Mucosa of descending colon (tissue), 3 donors: Measurements from ENCODE around the gene ACADVL. TPM values are rescaled to one million over a fixed set of nuclear protein-coding genes. Genes with fewer than 3 reads are reported as not detected.
"Not testable (repeated sequence)": the region's sequence is repeated elsewhere in the genome, so short reads cannot be mapped to it uniquely, and the experiment has no call there.

Source experiments
- ATAC-seq: fragments of 200-7000 bp; cut with Tn5 transposase; one replicate; pipeline ENCODE4 v1.9.1; 2020; ENCODE audit warnings: mild to moderate bottlenecking, moderate library complexity
- DNase-seq, 3 donors: peaks; one replicate each; pipeline ENCODE4 v3.0.0-alpha.2; 2020
- H3K36me3 ChIP-seq: fragments of 200-600 bp; one replicate; pipeline ENCODE4 v1.8.0; 2021; ENCODE audit warnings: low read depth, mild to moderate bottlenecking
- H3K4me1 ChIP-seq: fragments of 200-600 bp; one replicate; pipeline ENCODE4 v1.8.0; 2021; ENCODE audit warnings: low read depth, mild to moderate bottlenecking
- H3K4me3 ChIP-seq: fragments of 200-600 bp; one replicate; pipeline ENCODE4 v1.8.0; 2021; ENCODE audit warnings: mild to moderate bottlenecking
- H3K9me3 ChIP-seq: fragments of 200-600 bp; one replicate; pipeline ENCODE4 v1.8.0; 2021; ENCODE audit warnings: mild to moderate bottlenecking
- CTCF ChIP-seq: fragments of 200-600 bp; IDR thresholded peaks from one replicate; pipeline ENCODE4 v1.8.0; 2022; ENCODE audit warnings: antibody characterized with exemption, mild to moderate bottlenecking
- intact Hi-C, 2 donors: fragments of 100-400 bp; cut with DNase I in 1 of 2; cut with micrococcal nuclease in 1 of 2; formaldehyde crosslinking; loops; one replicate each; pipeline versions ENCODE4 v1.11.0 to v1.11.1; 2022; cut with DNase I, micrococcal nuclease
- total RNA-seq, 3 donors: library from RNA; stranded (reverse); fragmentation: NEBNext Ultra II Directional in 2 of 3; extraction: Animal tissue kit (Norgen Biotek cat#: 25700) in 2 of 3; gene quantifications; one replicate each; pipeline versions ENCODE4 v1.2.1 to v1.2.4, GENCODE V29; 2021 to 2023
- donor health status: DM: no; HTN: no; CAD: no; lungs with moderate emphysema.
- donor health status: DM: no; HTN: no; CAD: no.
- donor health status: DM: no; HTN: yes; CAD: no.

ACADVL gene
- total RNA-seq, 3 donors from 2014 or later, result 729 to 1,007 (median 804) TPM

GRCh38 chr17:7179317-7180254, 40.2 kb upstream of the ACADVL start, which contains the start of gene ASGR1:
Gene ASGR1, minus strand, starts transcription at chr17:7179370. Its CDS starts 807 bp downstream, at chr17:7178563.
- no peak within 1 kb of the TSS for H3K4me3 ChIP-seq
- H3K36me3 ChIP-seq, result no peaks in the 10 kb centered on the region
- intact Hi-C loops, result no loop called here
- ATAC-seq (no peak), DNase-seq (no peak)
- peaks cover 13% of the 10 kb centered on the region for H3K4me1 ChIP-seq
- no peaks in the 10 kb centered on the region for H3K9me3 ChIP-seq
- no peak for TF ChIP-seq CTCF

- H3K36me3 ChIP-seq, DNase-seq, intact Hi-C loops, H3K4me3 ChIP-seq, H3K9me3 ChIP-seq, ATAC-seq: not testable (repeated sequence)
- peaks cover 12% of the 10 kb centered on the region for H3K4me1 ChIP-seq
Measured at GRCh38 chr17:7182101-7182500, 37.6 kb upstream of the ACADVL start.

DNA sequence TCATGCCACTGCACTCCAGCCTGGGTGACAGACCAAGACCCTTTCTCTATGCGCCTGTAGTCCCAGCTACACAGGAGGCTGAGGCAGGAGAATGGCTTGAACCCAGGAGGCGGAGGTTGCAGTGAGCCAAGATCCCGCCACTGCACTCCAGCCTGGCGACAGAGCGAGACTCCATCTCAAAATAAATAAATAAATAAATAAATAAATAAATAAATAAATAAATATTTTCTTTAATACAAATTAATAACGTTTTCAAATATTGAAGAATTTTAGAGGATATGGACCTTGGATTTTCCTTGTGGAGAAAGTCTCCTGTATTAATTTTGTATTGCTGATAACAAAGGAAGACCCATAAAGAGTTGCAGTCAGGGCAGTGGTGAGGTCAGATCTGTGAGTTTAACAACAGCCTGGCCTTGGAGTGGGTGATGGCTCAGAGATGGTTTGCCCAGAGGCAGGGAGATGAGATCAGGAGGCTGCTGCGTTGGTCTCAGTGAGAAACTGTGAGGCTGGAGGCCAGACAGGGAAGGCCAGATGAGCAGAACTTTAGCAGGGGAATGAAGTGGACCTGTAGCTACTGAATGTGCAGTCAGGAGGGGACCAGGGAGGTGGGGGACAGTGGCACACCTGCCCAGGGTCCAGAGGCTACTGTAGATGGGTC, 36.2 kb upstream of the ACADVL start:
- intact Hi-C loops, result no loop called here
- no peak for TF ChIP-seq CTCF
- DNase-seq (no peak), ATAC-seq (peak; percentile 45)
- H3K9me3 ChIP-seq, result no peaks in the 10 kb centered on the region
- H3K4me1 ChIP-seq, result peaks cover 3% of the 10 kb centered on the region
- no peak overlapping the region for H3K4me3 ChIP-seq
- no peaks in the 10 kb centered on the region for H3K36me3 ChIP-seq

DNA sequence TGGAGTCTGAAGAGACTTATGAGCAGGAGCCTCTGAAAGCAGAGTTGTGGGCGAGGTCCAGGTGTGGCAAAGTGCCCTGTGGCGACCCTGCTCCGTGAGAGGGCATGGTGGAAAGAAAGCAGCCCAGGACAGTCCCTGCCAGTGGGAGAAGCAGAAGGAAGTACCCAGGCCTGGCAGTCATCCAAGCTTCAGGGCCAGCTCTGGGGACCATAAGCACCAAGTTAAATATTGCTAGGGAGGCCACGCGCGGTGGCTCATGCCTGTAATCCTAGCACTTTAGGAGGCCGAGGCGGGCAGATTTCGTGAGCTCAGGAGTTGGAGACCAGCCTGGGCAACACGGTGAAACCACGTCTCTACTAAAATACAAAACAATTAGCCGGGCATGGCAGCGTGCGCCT, 35.6 kb upstream of the ACADVL start:
- Histone ChIP-seq H3K9me3 (no peaks in the 10 kb centered on the region), H3K4me1 (peaks cover 3% of the 10 kb centered on the region), H3K36me3 (no peaks in the 10 kb centered on the region), H3K4me3 (no peak overlapping the region)
- ATAC-seq (peak; percentile 94), DNase-seq (peak; percentile 74 to 87 (median 80))
- no peak for TF ChIP-seq CTCF
- intact Hi-C loops, result no loop called here

- DNase-seq (no peak), ATAC-seq (no peak)
- H3K4me3 ChIP-seq, result no peak overlapping the region
- TF ChIP-seq CTCF, result no peak
- H3K36me3 ChIP-seq, result no peaks in the 10 kb centered on the region
- no peaks in the 10 kb centered on the region for H3K9me3 ChIP-seq
- intact Hi-C loops, result no loop called here
- H3K4me1 ChIP-seq, result peaks cover 3% of the 10 kb centered on the region
Measured at GRCh38 chr17:7184647-7185046, 35.1 kb upstream of the ACADVL start.

DNA sequence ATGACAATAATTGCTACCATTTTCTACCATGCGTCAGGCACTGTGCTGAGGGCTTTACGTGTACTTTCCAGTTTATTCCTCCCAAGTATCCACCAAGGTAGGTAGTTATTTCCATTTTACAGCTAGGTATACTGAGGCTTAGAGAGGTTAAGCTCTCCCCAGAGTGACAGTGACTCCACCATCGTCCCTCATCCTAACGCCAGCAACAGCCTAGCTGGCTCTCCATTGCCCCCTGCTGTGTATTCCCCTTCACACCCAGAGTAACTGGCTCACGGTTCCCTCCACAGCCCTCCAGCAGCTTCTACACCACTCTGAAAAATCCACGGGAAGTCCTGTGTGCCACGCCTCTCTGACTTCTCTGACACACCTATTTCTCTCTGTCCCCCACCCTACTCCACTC, 33.5 kb upstream of the ACADVL start:
- no peak for DNase-seq
- no peaks in the 10 kb centered on the region for H3K36me3 ChIP-seq
- intact Hi-C loops, result no loop called here

More for the DNA sequence above, 33.5 kb upstream of the ACADVL start:
- TF ChIP-seq CTCF, result no peak
- peak; percentile 33 for ATAC-seq
- Histone ChIP-seq H3K9me3 (no peaks in the 10 kb centered on the region), H3K4me1 (peaks cover 3% of the 10 kb centered on the region), H3K4me3 (no peak overlapping the region)
